H7 (cell line): ENCODE results near the gene PCGF1. TPM values are rescaled to one million over a fixed set of nuclear protein-coding genes. Genes with fewer than 3 reads are reported as not detected.
A peak's percentile ranks its signal among the peaks of the same experiment; 100 is the strongest.
"Not testable (repeated sequence)": the region's sequence is repeated elsewhere in the genome, so short reads cannot be mapped to it uniquely, and the experiment has no call there.

ENCODE experiments used
- DNase-seq: peaks from one replicate; pipeline ENCODE4 v3.0.0; 2012
- H3K27me3 ChIP-seq: 2 replicates; pipeline ENCODE4 v1.6.0; 2011; ENCODE audit warnings: mild to moderate bottlenecking, low read length; ENCODE audit not compliant: control insufficient read depth, insufficient read depth
- H3K36me3 ChIP-seq: replicated peaks from 2 replicates; pipeline ENCODE4 v1.5.1; 2011; ENCODE audit warnings: low read length; ENCODE audit not compliant: control insufficient read depth, insufficient read depth
- H3K4me3 ChIP-seq: 2 replicates; pipeline ENCODE4 v1.5.1; 2011; ENCODE audit warnings: low read depth, mild to moderate bottlenecking, control low read depth, low read length, moderate library complexity; ENCODE audit not compliant: insufficient read depth
- total RNA-seq: library from RNA; depleted of rRNA; stranded (reverse); fragments of >200 nt; shearing (Covaris generic); gene quantifications from 2 replicates; pipeline ENCODE4 v1.2.3, GENCODE V29; 2014

Gene PCGF1
- total RNA-seq, 1 experiment from 2014 or later = 15.1 TPM

GRCh38 chr2:74486141-74486540 lies 21.4 kb downstream of the PCGF1 start:
- DNase-seq = no peak
- no peak overlapping the region for H3K4me3 ChIP-seq
- H3K36me3 ChIP-seq = peaks cover 11% of the 10 kb centered on the region
- H3K27me3 ChIP-seq = no peaks in the 10 kb centered on the region; the same call in 1 of the 2 replicates

GRCh38 chr2:74483675-74484164 lies 23.8 kb downstream of the PCGF1 start:
- not testable (repeated sequence) for H3K27me3 ChIP-seq
- peak overlapping the region; percentile 93 for H3K4me3 ChIP-seq

GRCh38 chr2:74482801-74483674 lies 24.5 kb downstream of the PCGF1 start, which contains the start of the genes CCDC142 and TTC31:
Gene CCDC142 (minus strand): TSS chr2:74482998. CDS start chr2:74482837, 161 bp downstream.
Gene TTC31 (plus strand): TSS chr2:74483081. CDS start chr2:74483096, 15 bp downstream.
- no peaks in the 10 kb centered on the region; the same call in 1 of the 2 replicates for H3K27me3 ChIP-seq
- peak within 1 kb of the TSS; percentile 93 for H3K4me3 ChIP-seq
- DNase-seq = peak; percentile 94
- H3K36me3 ChIP-seq = peaks cover 7% of the 10 kb centered on the region

More at GRCh38 chr2:74483675-74484164, 23.8 kb downstream of the PCGF1 start:
- H3K36me3 ChIP-seq, DNase-seq: not testable (repeated sequence)

- Histone ChIP-seq H3K27me3 (no peaks in the 10 kb centered on the region; the same call in 1 of the 2 replicates), H3K4me3 (peak overlapping the region; percentile 93), H3K36me3 (peaks cover 7% of the 10 kb centered on the region)
- DNase-seq = peak; percentile 83
These were observed 25.3 kb downstream of the PCGF1 start for GRCh38 chr2:74481961-74482800.

- Histone ChIP-seq H3K36me3 (peaks cover 7% of the 10 kb centered on the region), H3K27me3 (no peaks in the 10 kb centered on the region; the same call in 1 of the 2 replicates), H3K4me3 (peak overlapping the region; percentile 93)
- no peak for DNase-seq
These were observed 26.1 kb downstream of the PCGF1 start for GRCh38 chr2:74481431-74481830.

- peak; percentile 68 for DNase-seq
- H3K4me3 ChIP-seq = no peak overlapping the region
- H3K27me3 ChIP-seq = no peaks in the 10 kb centered on the region
- peaks cover 8% of the 10 kb centered on the region for H3K36me3 ChIP-seq
These were observed 32.6 kb downstream of the PCGF1 start for GRCh38 chr2:74474899-74475298.

- no peak overlapping the region for H3K4me3 ChIP-seq
- DNase-seq = no peak
- H3K36me3 ChIP-seq = peaks cover 8% of the 10 kb centered on the region
- no peaks in the 10 kb centered on the region for H3K27me3 ChIP-seq
These were observed 33.0 kb downstream of the PCGF1 start for GRCh38 chr2:74474481-74474880.

- Histone ChIP-seq H3K27me3 (no peaks in the 10 kb centered on the region), H3K36me3 (peaks cover 8% of the 10 kb centered on the region), H3K4me3 (peak overlapping the region; percentile 87)
- DNase-seq = no peak
These were observed 34.6 kb downstream of the PCGF1 start for GRCh38 chr2:74472945-74473258.

- DNase-seq = peak; percentile 90
- H3K36me3 ChIP-seq = peaks cover 8% of the 10 kb centered on the region
- no peaks in the 10 kb centered on the region for H3K27me3 ChIP-seq
- peak within 1 kb of the TSS; percentile 87 for H3K4me3 ChIP-seq
These were observed 35.2 kb downstream of the PCGF1 start, which contains the start of gene MRPL53 for GRCh38 chr2:74472086-74472944. Gene MRPL53 (minus strand): TSS chr2:74472680. CDS start chr2:74472660, 20 bp downstream.

- Histone ChIP-seq H3K36me3 (peaks cover 8% of the 10 kb centered on the region), H3K27me3 (no peaks in the 10 kb centered on the region), H3K4me3 (peak overlapping the region; percentile 87)
- no peak for DNase-seq
These were observed 36.0 kb downstream of the PCGF1 start for GRCh38 chr2:74471332-74472065.

- not testable (repeated sequence) for H3K27me3 ChIP-seq, H3K4me3 ChIP-seq, DNase-seq, H3K36me3 ChIP-seq
These were observed 36.8 kb downstream of the PCGF1 start for GRCh38 chr2:74470742-74471141.

- Histone ChIP-seq H3K4me3 (peak overlapping the region; percentile 92), H3K36me3 (no peaks in the 10 kb centered on the region; the same call in none of the 2 replicates), H3K27me3 (no peaks in the 10 kb centered on the region)
- DNase-seq = no peak
These were observed 43.1 kb downstream of the PCGF1 start for GRCh38 chr2:74464406-74464805.

GRCh38 chr2:74462786-74463105 lies 44.7 kb downstream of the PCGF1 start:
- H3K36me3 ChIP-seq = no peaks in the 10 kb centered on the region; the same call in none of the 2 replicates
- DNase-seq = no peak
- H3K4me3 ChIP-seq = no peak overlapping the region
- no peaks in the 10 kb centered on the region for H3K27me3 ChIP-seq
